Measurements from ENCODE around the gene BAHCC1. TPM values are rescaled to one million over a fixed set of nuclear protein-coding genes. Genes with fewer than 3 reads are reported as not detected.
"Not testable (repeated sequence)": the region's sequence is repeated elsewhere in the genome, so short reads cannot be mapped to it uniquely, and the experiment has no call there.

The BAHCC1 gene
- total and polyA plus RNA-seq, 2 donors, result 5.8 to 7.3 TPM

- peaks cover 17 to 43% of the 10 kb centered on the region in 2 donors for H3K27me3 ChIP-seq (ENCODE audit: control insufficient read depth in 2 of 2, insufficient read depth in 1 of 2, low read length in 1 of 2)
- H3K36me3 ChIP-seq (ENCODE audit: control insufficient read depth in 2 of 2, insufficient read depth in 2 of 2, low read length in 1 of 2); H3K27ac ChIP-seq (ENCODE audit: low read depth in 1 of 2, low read length in 1 of 2); DNase-seq (ENCODE audit: low read depth in 6 of 9, low spot score in 9 of 9); H3K9me3 ChIP-seq (ENCODE audit: control insufficient read depth in 2 of 2, insufficient read depth in 1 of 2, low read length in 1 of 2); H3K4me3 ChIP-seq (ENCODE audit: low read length in 2 of 2): not testable (repeated sequence)
- peaks cover 0 to 16% of the 10 kb centered on the region in 2 donors for H3K4me1 ChIP-seq (ENCODE audit: control insufficient read depth in 2 of 2, insufficient read depth in 2 of 2, low read length in 2 of 2)
- 91% methylated on average over 25 of the region's 25 CpGs for WGBS
Measured at GRCh38 chr17:81351329-81352052, 43.8 kb upstream of the BAHCC1 start.

GRCh38 chr17:81352056-81352455 lies 43.2 kb upstream of the BAHCC1 start:
- H3K36me3 ChIP-seq (ENCODE audit: control insufficient read depth in 2 of 2, insufficient read depth in 2 of 2, low read length in 1 of 2); H3K27ac ChIP-seq (ENCODE audit: low read depth in 1 of 2, low read length in 1 of 2); DNase-seq (ENCODE audit: low read depth in 6 of 9, low spot score in 9 of 9); H3K4me3 ChIP-seq (ENCODE audit: low read length in 2 of 2); H3K9me3 ChIP-seq (ENCODE audit: control insufficient read depth in 2 of 2, insufficient read depth in 1 of 2, low read length in 1 of 2): not testable (repeated sequence)
- peaks cover 12 to 37% of the 10 kb centered on the region in 2 donors for H3K27me3 ChIP-seq (ENCODE audit: control insufficient read depth in 2 of 2, insufficient read depth in 1 of 2, low read length in 1 of 2)
- WGBS, result 91% methylated on average over 38 of the region's 38 CpGs
- peaks cover 0 to 12% of the 10 kb centered on the region in 2 donors for H3K4me1 ChIP-seq (ENCODE audit: control insufficient read depth in 2 of 2, insufficient read depth in 2 of 2, low read length in 2 of 2)

GRCh38 chr17:81354252-81354953 lies 40.9 kb upstream of the BAHCC1 start:
- peaks cover 0 to 9% of the 10 kb centered on the region in 2 donors for H3K4me1 ChIP-seq (ENCODE audit: control insufficient read depth in 2 of 2, insufficient read depth in 2 of 2, low read length in 2 of 2)
- H3K36me3 ChIP-seq (ENCODE audit: control insufficient read depth in 2 of 2, insufficient read depth in 2 of 2, low read length in 1 of 2), result no peaks in the 10 kb centered on the region
- H3K27me3 ChIP-seq (ENCODE audit: control insufficient read depth in 2 of 2, insufficient read depth in 1 of 2, low read length in 1 of 2), result peaks cover 3 to 23% of the 10 kb centered on the region in 2 donors
- H3K9me3 ChIP-seq (ENCODE audit: control insufficient read depth in 2 of 2, insufficient read depth in 1 of 2, low read length in 1 of 2), result no peaks in the 10 kb centered on the region
- no peak overlapping the region for H3K27ac ChIP-seq (ENCODE audit: low read depth in 1 of 2, low read length in 1 of 2)
- 90% methylated on average over 14 of the region's 14 CpGs for WGBS
- no peak for DNase-seq (ENCODE audit: low read depth in 6 of 9, low spot score in 9 of 9)
- no peak overlapping the region for H3K4me3 ChIP-seq (ENCODE audit: low read length in 2 of 2)

- no peak for DNase-seq (ENCODE audit: low read depth in 6 of 9, low spot score in 9 of 9)
- no peak overlapping the region for H3K27ac ChIP-seq (ENCODE audit: low read depth in 1 of 2, low read length in 1 of 2)
- H3K4me3 ChIP-seq (ENCODE audit: low read length in 2 of 2), result no peak overlapping the region
- WGBS, result 72% methylated on average over 9 of the region's 9 CpGs
- H3K4me1 ChIP-seq (ENCODE audit: control insufficient read depth in 2 of 2, insufficient read depth in 2 of 2, low read length in 2 of 2), result peaks cover 0 to 4% of the 10 kb centered on the region in 2 donors
- peaks cover 0 to 21% of the 10 kb centered on the region in 2 donors for H3K27me3 ChIP-seq (ENCODE audit: control insufficient read depth in 2 of 2, insufficient read depth in 1 of 2, low read length in 1 of 2)
- no peaks in the 10 kb centered on the region for H3K36me3 ChIP-seq (ENCODE audit: control insufficient read depth in 2 of 2, insufficient read depth in 2 of 2, low read length in 1 of 2)
- no peaks in the 10 kb centered on the region for H3K9me3 ChIP-seq (ENCODE audit: control insufficient read depth in 2 of 2, insufficient read depth in 1 of 2, low read length in 1 of 2)
Measured at GRCh38 chr17:81354954-81355347, 40.3 kb upstream of the BAHCC1 start.

GRCh38 chr17:81359218-81359617 lies 36.0 kb upstream of the BAHCC1 start:
- Histone ChIP-seq H3K9me3 (ENCODE audit: control insufficient read depth in 2 of 2, insufficient read depth in 1 of 2, low read length in 1 of 2) (no peaks in the 10 kb centered on the region), H3K27ac (ENCODE audit: low read depth in 1 of 2, low read length in 1 of 2) (no peak overlapping the region), H3K27me3 (ENCODE audit: control insufficient read depth in 2 of 2, insufficient read depth in 1 of 2, low read length in 1 of 2) (peaks cover 3 to 38% of the 10 kb centered on the region in 2 donors), H3K4me3 (ENCODE audit: low read length in 2 of 2) (no peak overlapping the region), H3K4me1 (ENCODE audit: control insufficient read depth in 2 of 2, insufficient read depth in 2 of 2, low read length in 2 of 2) (no peaks in the 10 kb centered on the region), H3K36me3 (ENCODE audit: control insufficient read depth in 2 of 2, insufficient read depth in 2 of 2, low read length in 1 of 2) (no peaks in the 10 kb centered on the region)
- 66% methylated on average over 8 of the region's 8 CpGs for WGBS
- no peak for DNase-seq (ENCODE audit: low read depth in 6 of 9, low spot score in 9 of 9)

GRCh38 chr17:81362001-81362400 lies 33.3 kb upstream of the BAHCC1 start:
- H3K4me1 ChIP-seq (ENCODE audit: control insufficient read depth in 2 of 2, insufficient read depth in 2 of 2, low read length in 2 of 2), result peaks cover 5 to 17% of the 10 kb centered on the region in 2 donors
- not testable (repeated sequence) for H3K36me3 ChIP-seq (ENCODE audit: control insufficient read depth in 2 of 2, insufficient read depth in 2 of 2, low read length in 1 of 2); H3K27ac ChIP-seq (ENCODE audit: low read depth in 1 of 2, low read length in 1 of 2); H3K9me3 ChIP-seq (ENCODE audit: control insufficient read depth in 2 of 2, insufficient read depth in 1 of 2, low read length in 1 of 2); DNase-seq (ENCODE audit: low read depth in 6 of 9, low spot score in 9 of 9); H3K4me3 ChIP-seq (ENCODE audit: low read length in 2 of 2)
- H3K27me3 ChIP-seq (ENCODE audit: control insufficient read depth in 2 of 2, insufficient read depth in 1 of 2, low read length in 1 of 2), result peaks cover 15 to 61% of the 10 kb centered on the region in 2 donors
- 66% methylated on average over 7 of the region's 7 CpGs for WGBS

- DNase-seq (ENCODE audit: low read depth in 6 of 9, low spot score in 9 of 9), result no peak
- H3K27ac ChIP-seq (ENCODE audit: low read depth in 1 of 2, low read length in 1 of 2), result no peak overlapping the region
- H3K4me1 ChIP-seq (ENCODE audit: control insufficient read depth in 2 of 2, insufficient read depth in 2 of 2, low read length in 2 of 2), result peaks cover 5 to 18% of the 10 kb centered on the region in 2 donors
- H3K36me3 ChIP-seq (ENCODE audit: control insufficient read depth in 2 of 2, insufficient read depth in 2 of 2, low read length in 1 of 2), result no peaks in the 10 kb centered on the region
- H3K4me3 ChIP-seq (ENCODE audit: low read length in 2 of 2), result no peak overlapping the region
- WGBS, result 87% methylated on average over 26 of the region's 26 CpGs
- no peaks in the 10 kb centered on the region for H3K9me3 ChIP-seq (ENCODE audit: control insufficient read depth in 2 of 2, insufficient read depth in 1 of 2, low read length in 1 of 2)
- peaks cover 15 to 65% of the 10 kb centered on the region in 2 donors for H3K27me3 ChIP-seq (ENCODE audit: control insufficient read depth in 2 of 2, insufficient read depth in 1 of 2, low read length in 1 of 2)
Measured at GRCh38 chr17:81364278-81365147, 30.7 kb upstream of the BAHCC1 start.

GRCh38 chr17:81365148-81365600 lies 30.1 kb upstream of the BAHCC1 start:
- no peak for DNase-seq (ENCODE audit: low read depth in 6 of 9, low spot score in 9 of 9)
- Histone ChIP-seq H3K27ac (ENCODE audit: low read depth in 1 of 2, low read length in 1 of 2) (no peak overlapping the region), H3K4me3 (ENCODE audit: low read length in 2 of 2) (no peak overlapping the region), H3K36me3 (ENCODE audit: control insufficient read depth in 2 of 2, insufficient read depth in 2 of 2, low read length in 1 of 2) (no peaks in the 10 kb centered on the region), H3K27me3 (ENCODE audit: control insufficient read depth in 2 of 2, insufficient read depth in 1 of 2, low read length in 1 of 2) (peaks cover 15 to 63% of the 10 kb centered on the region in 2 donors), H3K4me1 (ENCODE audit: control insufficient read depth in 2 of 2, insufficient read depth in 2 of 2, low read length in 2 of 2) (peaks cover 5 to 18% of the 10 kb centered on the region in 2 donors), H3K9me3 (ENCODE audit: control insufficient read depth in 2 of 2, insufficient read depth in 1 of 2, low read length in 1 of 2) (no peaks in the 10 kb centered on the region)
- WGBS, result 15% methylated on average over 22 of the region's 22 CpGs
